Erythroblast (primary cell): ENCODE results near the gene SEPTIN6.

Experiments
- GATA1 ChIP-seq: IDR thresholded peaks from 2 replicates; pipeline ENCODE4 v1.6.1; 2011; ENCODE audit warnings: low read depth, mild to moderate bottlenecking, control low read depth, low read length, moderate library complexity
- POLR2A ChIP-seq: IDR thresholded peaks from 2 replicates; pipeline ENCODE4 v1.6.1; 2011; ENCODE audit warnings: mild to moderate bottlenecking, low read length

- no peak for TF ChIP-seq POLR2A
- no peak for TF ChIP-seq GATA1
Observed at GRCh38 chrX:119661486-119661885, 31.5 kb downstream of the SEPTIN6 start.
